Body of pancreas (tissue), 4 donors: ENCODE measurements around the gene ATP1A2. TPM values are rescaled to one million over a fixed set of nuclear protein-coding genes. Genes with fewer than 3 reads are reported as not detected.
"Not testable (repeated sequence)": the region's sequence is repeated elsewhere in the genome, so short reads cannot be mapped to it uniquely, and the experiment has no call there.

ENCODE experiments used
- ATAC-seq: fragments of 150-250 bp; one replicate; pipeline ENCODE4 v1.9.1; 2016
- DNase-seq, 4 donors: peaks; one replicate each; pipeline ENCODE4 v3.0.0-alpha.2; 2019
- H3K27ac ChIP-seq, 4 donors: fragments of 200-600 bp; sonication (generic); 1 replicate in 3 of 4; 2 replicates in 1 of 4; pipeline versions ENCODE4 v1.5.1 to v1.6.1; 2016 to 2019; ENCODE audit warnings: mild to moderate bottlenecking in 1 of 4, mixed read lengths in 1 of 4, moderate library complexity in 1 of 4
- H3K27me3 ChIP-seq, 2 donors: fragments of 200-600 bp; sonication (generic); one replicate each; pipeline ENCODE4 v1.6.0; 2016; ENCODE audit warnings: mild to moderate bottlenecking in 1 of 2
- H3K36me3 ChIP-seq, 2 donors: fragments of 200-600 bp; sonication (generic); replicated peaks in 1 of 2; 2 replicates each; pipeline ENCODE4 v1.5.1; 2016; ENCODE audit warnings: low read depth in 2 of 2; ENCODE audit not compliant: insufficient read depth in 1 of 2
- H3K4me1 ChIP-seq: fragments of 200-600 bp; sonication (generic); one replicate; pipeline ENCODE4 v1.6.0; 2016
- H3K4me3 ChIP-seq, 2 donors: fragments of 200-600 bp; sonication (generic); 1 replicate in 1 of 2; 2 replicates in 1 of 2; pipeline ENCODE4 v1.5.1; 2016 to 2019
- H3K9me3 ChIP-seq, 3 donors: fragments of 200-600 bp; sonication (generic); 1 replicate in 2 of 3; 2 replicates in 1 of 3; pipeline ENCODE4 v1.5.1; 2016
- CTCF ChIP-seq, 7 experiments: fragments of 450-650 bp in 4 of 7; fragments of 200-600 bp in 3 of 7; sonication (generic) in 3 of 7; IDR thresholded peaks; one replicate each; pipeline ENCODE4 v1.5.1; 2016 to 2019; ENCODE audit warnings: antibody characterized with exemption in 7 of 7
- POLR2A ChIP-seq, 3 donors: fragments of 450-650 bp; IDR thresholded peaks; one replicate each; pipeline ENCODE4 v1.6.1; 2016; ENCODE audit warnings: antibody characterized with exemption in 3 of 3, mild to moderate bottlenecking in 2 of 3
- WGBS, 2 donors: methylation state at CpG; one replicate each; pipeline ENCODE4 v1.1.5; 2017; 5-methylcytosine and 5-hydroxymethylcytosine counted together
- intact Hi-C: fragments of 100-400 bp; cut with DNase I; formaldehyde crosslinking; loops from one replicate; pipeline ENCODE4 v1.15.1; 2023
- total RNA-seq, 2 donors: library from RNA; depleted of rRNA; stranded (reverse); fragments of >200 nt; gene quantifications; one replicate each; pipeline ENCODE4 v1.1.0, GENCODE V29; 2016

The ATP1A2 gene
- total RNA-seq, 2 donors from 2014 or later, result 1.6 to 41.2 TPM

GRCh38 chr1:160108888-160109662 lies 6.5 kb upstream of the ATP1A2 start:
- Histone ChIP-seq H3K9me3 (no peaks in the 10 kb centered on the region), H3K27me3 (no peaks in the 10 kb centered on the region), H3K36me3 (no peaks in the 10 kb centered on the region), H3K27ac (no peak overlapping the region), H3K4me1 (no peaks in the 10 kb centered on the region), H3K4me3 (no peak overlapping the region)
- ATAC-seq (peak; percentile 41), DNase-seq (peak in 3 of 4 donors; percentile 38 to 44 (median 38))
- WGBS, 2 donors, result 24 to 34% methylated on average over 5 to 6 of the region's 6 CpGs
- intact Hi-C loops, result loop anchor here (10.0 kb wide), 1 partner anchor 266 kb away; no protein-coding TSS in a partner anchor
- peak in 6 of 7 experiments; percentile 15 to 46 (median 40) for TF ChIP-seq CTCF (IDR thresholded peaks at IDR 0.05)
- TF ChIP-seq POLR2A (IDR thresholded peaks at IDR 0.05), result no peak

GRCh38 chr1:160109686-160110085 lies 5.9 kb upstream of the ATP1A2 start:
- Histone ChIP-seq H3K4me3 (no peak overlapping the region), H3K4me1 (no peaks in the 10 kb centered on the region), H3K27me3 (no peaks in the 10 kb centered on the region), H3K9me3 (no peaks in the 10 kb centered on the region), H3K27ac (no peak overlapping the region), H3K36me3 (no peaks in the 10 kb centered on the region)
- DNase-seq (no peak), ATAC-seq (no peak)
- WGBS, 2 donors, result 58 to 62% methylated on average over 4 of the region's 4 CpGs
- TF ChIP-seq POLR2A (IDR thresholded peaks at IDR 0.05) (no peak), CTCF (IDR thresholded peaks at IDR 0.05) (no peak)
- intact Hi-C loops, result loop anchor here (10.0 kb wide), 1 partner anchor 265 kb away; no protein-coding TSS in a partner anchor

GRCh38 chr1:160111462-160111861 lies 4.1 kb upstream of the ATP1A2 start:
- H3K9me3 ChIP-seq, H3K27ac ChIP-seq, H3K4me1 ChIP-seq, H3K36me3 ChIP-seq, DNase-seq, ATAC-seq, H3K27me3 ChIP-seq, intact Hi-C loops, H3K4me3 ChIP-seq: not testable (repeated sequence)
- 85 to 88% methylated on average over 10 of the region's 10 CpGs for WGBS, 2 donors

GRCh38 chr1:160112357-160112756 lies 3.2 kb upstream of the ATP1A2 start:
- 81 to 82% methylated on average over 12 of the region's 12 CpGs for WGBS, 2 donors
- H3K9me3 ChIP-seq, result no peaks in the 10 kb centered on the region
- TF ChIP-seq POLR2A (IDR thresholded peaks at IDR 0.05), result no peak
- no peak for TF ChIP-seq CTCF (IDR thresholded peaks at IDR 0.05)
- H3K4me3 ChIP-seq, result no peak overlapping the region
- no peaks in the 10 kb centered on the region for H3K4me1 ChIP-seq
- peaks cover 0 to 3% of the 10 kb centered on the region in 2 donors for H3K27me3 ChIP-seq
- intact Hi-C loops, result no loop called here
- H3K27ac ChIP-seq, result no peak overlapping the region
- ATAC-seq, result no peak
- H3K36me3 ChIP-seq, result no peaks in the 10 kb centered on the region
- DNase-seq, result no peak

- WGBS, 2 donors, result 73 to 79% methylated on average over 7 to 8 of the region's 8 CpGs
- no peak overlapping the region for H3K4me3 ChIP-seq
- no peak overlapping the region for H3K27ac ChIP-seq
- H3K27me3 ChIP-seq, result peaks cover 0 to 3% of the 10 kb centered on the region in 2 donors
- DNase-seq (no peak), ATAC-seq (no peak)
- H3K4me1 ChIP-seq, result no peaks in the 10 kb centered on the region
- H3K9me3 ChIP-seq, result no peaks in the 10 kb centered on the region
- intact Hi-C loops, result no loop called here
- H3K36me3 ChIP-seq, result no peaks in the 10 kb centered on the region
- no peak for TF ChIP-seq POLR2A (IDR thresholded peaks at IDR 0.05)
- TF ChIP-seq CTCF (IDR thresholded peaks at IDR 0.05), result no peak
These were observed 2.2 kb upstream of the ATP1A2 start for GRCh38 chr1:160113407-160113806.
